ENCODE measurements around the gene SMIM10L1. TPM values are rescaled to one million over a fixed set of nuclear protein-coding genes. Genes with fewer than 3 reads are reported as not detected.

Gene SMIM10L1
- total and polyA plus RNA-seq, 4 donors: 4.9 to 6.3 (median 6.1) TPM

GRCh38 chr12:11143352-11143751 is 27.6 kb upstream of the SMIM10L1 start:
- no peak for TF ChIP-seq MAX (IDR thresholded peaks at IDR 0.05)
- TF ChIP-seq RXRA (IDR thresholded peaks at IDR 0.05): no peak
- no peak for TF ChIP-seq YY1 (IDR thresholded peaks at IDR 0.05)
- TF ChIP-seq ZBTB33 (IDR thresholded peaks at IDR 0.05): no peak
- no peak for TF ChIP-seq RAD21 (IDR thresholded peaks at IDR 0.05)
- peaks cover 0 to 9% (median 0%) of the 10 kb centered on the region in 4 donors for H3K9me3 ChIP-seq (ENCODE audit: control insufficient read depth in 4 of 4, low read length in 3 of 4)
- no peak overlapping the region for H3K4me3 ChIP-seq (ENCODE audit: low read depth in 1 of 3, low read length in 3 of 3)
- H3K27ac ChIP-seq (ENCODE audit: low read depth in 1 of 2, low read length in 2 of 2): no peak overlapping the region
- no peaks in the 10 kb centered on the region for H3K4me1 ChIP-seq (ENCODE audit: control insufficient read depth in 4 of 4, insufficient read depth in 4 of 4, low read length in 3 of 4)
- H3K27me3 ChIP-seq (ENCODE audit: control insufficient read depth in 4 of 4, insufficient read depth in 4 of 4, low read length in 3 of 4): no peaks in the 10 kb centered on the region
- no peak for DNase-seq (ENCODE audit: low spot score)
- WGBS: 74% methylated on average over 2 of the region's 2 CpGs
- no peak overlapping the region for H3K9ac ChIP-seq (ENCODE audit: low read depth in 1 of 2, low read length in 2 of 2)
- H3K36me3 ChIP-seq (ENCODE audit: control insufficient read depth in 4 of 4, insufficient read depth in 3 of 4, low read depth in 1 of 4, low read length in 3 of 4): no peaks in the 10 kb centered on the region

GRCh38 chr12:11144297-11144696 is 26.7 kb upstream of the SMIM10L1 start:
- peaks cover 0 to 9% (median 0%) of the 10 kb centered on the region in 4 donors for H3K9me3 ChIP-seq (ENCODE audit: control insufficient read depth in 4 of 4, low read length in 3 of 4)
- TF ChIP-seq RAD21 (IDR thresholded peaks at IDR 0.05): no peak
- WGBS: 93% methylated on average over 5 of the region's 5 CpGs

GRCh38 chr12:11147420-11147819 is 23.6 kb upstream of the SMIM10L1 start:
- H3K27ac ChIP-seq (ENCODE audit: low read depth in 1 of 2, low read length in 2 of 2): no peak overlapping the region
- peaks cover 0 to 9% (median 0%) of the 10 kb centered on the region in 4 donors for H3K9me3 ChIP-seq (ENCODE audit: control insufficient read depth in 4 of 4, low read length in 3 of 4)
- no peak overlapping the region for H3K9ac ChIP-seq (ENCODE audit: low read depth in 1 of 2, low read length in 2 of 2)
- no peaks in the 10 kb centered on the region for H3K36me3 ChIP-seq (ENCODE audit: control insufficient read depth in 4 of 4, insufficient read depth in 3 of 4, low read depth in 1 of 4, low read length in 3 of 4)
- H3K4me1 ChIP-seq (ENCODE audit: control insufficient read depth in 4 of 4, insufficient read depth in 4 of 4, low read length in 3 of 4): no peaks in the 10 kb centered on the region
- no peak for DNase-seq (ENCODE audit: low spot score)
- H3K4me3 ChIP-seq (ENCODE audit: low read depth in 1 of 3, low read length in 3 of 3): no peak overlapping the region
- no peaks in the 10 kb centered on the region for H3K27me3 ChIP-seq (ENCODE audit: control insufficient read depth in 4 of 4, insufficient read depth in 4 of 4, low read length in 3 of 4)
- no peak for TF ChIP-seq RXRA (IDR thresholded peaks at IDR 0.05)
- no peak for TF ChIP-seq JUND (IDR thresholded peaks at IDR 0.05)
- no peak for TF ChIP-seq RAD21 (IDR thresholded peaks at IDR 0.05)
- no peak for TF ChIP-seq GABPA (IDR thresholded peaks at IDR 0.05 in 1 of 2, conservative IDR thresholded peaks at IDR 0.05 in 1 of 2)
- no peak for TF ChIP-seq FOXA1 (IDR thresholded peaks at IDR 0.05)
- no peak for TF ChIP-seq CTCF (IDR thresholded peaks at IDR 0.05; ENCODE audit: low read depth, low read length, missing input control)
- TF ChIP-seq HNF4A (conservative IDR thresholded peaks at IDR 0.05): no peak
- WGBS: 99% methylated on average over 1 of the region's 1 CpG

More at GRCh38 chr12:11144297-11144696, 26.7 kb upstream of the SMIM10L1 start:
- no peaks in the 10 kb centered on the region for H3K36me3 ChIP-seq (ENCODE audit: control insufficient read depth in 4 of 4, insufficient read depth in 3 of 4, low read depth in 1 of 4, low read length in 3 of 4)
- no peak overlapping the region for H3K4me3 ChIP-seq (ENCODE audit: low read depth in 1 of 3, low read length in 3 of 3)
- H3K27me3 ChIP-seq (ENCODE audit: control insufficient read depth in 4 of 4, insufficient read depth in 4 of 4, low read length in 3 of 4): no peaks in the 10 kb centered on the region
- no peak overlapping the region for H3K9ac ChIP-seq (ENCODE audit: low read depth in 1 of 2, low read length in 2 of 2)
- no peak overlapping the region for H3K27ac ChIP-seq (ENCODE audit: low read depth in 1 of 2, low read length in 2 of 2)
- DNase-seq (ENCODE audit: low spot score): no peak
- H3K4me1 ChIP-seq (ENCODE audit: control insufficient read depth in 4 of 4, insufficient read depth in 4 of 4, low read length in 3 of 4): no peaks in the 10 kb centered on the region

Data from liver (tissue), 9 donors.